Astrocyte (in vitro differentiated cells and primary cell): ENCODE measurements around the gene PTPRD.

Source experiments
- EZH2 ChIP-seq: IDR thresholded peaks from 2 replicates; pipeline ENCODE4 v1.6.1; 2012; ENCODE audit warnings: mild to moderate bottlenecking, low read length, inconsistent platforms; ENCODE audit not compliant: insufficient read depth
- TF ChIP-seq, protein P1 (sequence below): IDR thresholded peaks from 2 replicates; pipeline ENCODE4 v1.5.1; 2011; ENCODE audit warnings: low read depth, mild to moderate bottlenecking, inconsistent platforms, low read length, moderate library complexity; ENCODE audit not compliant: insufficient read depth

DNA sequence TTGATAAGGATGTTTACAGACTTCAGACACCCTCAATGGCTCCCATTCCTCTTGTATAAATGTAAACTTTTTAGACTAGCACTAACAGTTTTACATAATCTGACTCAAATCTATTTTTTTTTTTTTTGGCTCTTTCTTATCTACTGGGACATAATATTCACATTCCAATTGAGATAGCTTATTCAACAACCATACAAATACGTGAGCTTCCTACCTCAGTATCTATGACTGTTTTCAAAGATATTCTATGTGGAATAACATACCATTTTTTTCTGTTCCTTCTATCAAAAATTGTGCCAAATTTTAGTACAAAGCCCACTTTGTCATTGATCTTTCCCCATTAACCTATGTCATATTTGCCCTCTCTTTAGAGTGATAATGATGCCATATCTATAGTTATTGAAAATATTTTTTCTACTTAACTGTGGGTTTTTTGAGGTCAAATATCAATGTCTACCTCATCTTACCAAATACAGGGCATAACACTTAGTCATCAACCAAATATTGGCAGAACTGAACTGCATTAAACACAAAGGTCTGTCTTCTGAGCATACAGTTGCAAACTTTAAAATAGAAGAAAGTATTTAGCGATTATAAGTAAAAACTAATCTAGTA, 482.6 kb downstream of the PTPRD start:
- TF ChIP-seq, protein P1, sequence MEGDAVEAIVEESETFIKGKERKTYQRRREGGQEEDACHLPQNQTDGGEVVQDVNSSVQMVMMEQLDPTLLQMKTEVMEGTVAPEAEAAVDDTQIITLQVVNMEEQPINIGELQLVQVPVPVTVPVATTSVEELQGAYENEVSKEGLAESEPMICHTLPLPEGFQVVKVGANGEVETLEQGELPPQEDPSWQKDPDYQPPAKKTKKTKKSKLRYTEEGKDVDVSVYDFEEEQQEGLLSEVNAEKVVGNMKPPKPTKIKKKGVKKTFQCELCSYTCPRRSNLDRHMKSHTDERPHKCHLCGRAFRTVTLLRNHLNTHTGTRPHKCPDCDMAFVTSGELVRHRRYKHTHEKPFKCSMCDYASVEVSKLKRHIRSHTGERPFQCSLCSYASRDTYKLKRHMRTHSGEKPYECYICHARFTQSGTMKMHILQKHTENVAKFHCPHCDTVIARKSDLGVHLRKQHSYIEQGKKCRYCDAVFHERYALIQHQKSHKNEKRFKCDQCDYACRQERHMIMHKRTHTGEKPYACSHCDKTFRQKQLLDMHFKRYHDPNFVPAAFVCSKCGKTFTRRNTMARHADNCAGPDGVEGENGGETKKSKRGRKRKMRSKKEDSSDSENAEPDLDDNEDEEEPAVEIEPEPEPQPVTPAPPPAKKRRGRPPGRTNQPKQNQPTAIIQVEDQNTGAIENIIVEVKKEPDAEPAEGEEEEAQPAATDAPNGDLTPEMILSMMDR, result no peak
- no peak for TF ChIP-seq EZH2
